Peyer's patch (tissue), 4 donors: ENCODE data around the gene OR10G8. TPM values are rescaled to one million over a fixed set of nuclear protein-coding genes. Genes with fewer than 3 reads are reported as not detected.

Experiments used
- DNase-seq, 3 donors: peaks; one replicate each; pipeline ENCODE4 v3.0.0-alpha.2; 2017 to 2019
- H3K27ac ChIP-seq, 4 donors: fragments of 200-600 bp; sonication (generic); one replicate each; pipeline ENCODE4 v1.5.1; 2016 to 2019
- H3K27me3 ChIP-seq, 2 donors: fragments of 200-600 bp; sonication (generic); one replicate each; pipeline ENCODE4 v1.5.1; 2019
- H3K36me3 ChIP-seq, 3 donors: fragments of 200-600 bp; sonication (generic); one replicate each; pipeline ENCODE4 v1.5.1; 2016 to 2019
- H3K4me1 ChIP-seq, 4 donors: fragments of 200-600 bp; sonication (generic); one replicate each; pipeline ENCODE4 v1.5.1; 2016 to 2019
- H3K4me3 ChIP-seq, 4 donors: fragments of 200-600 bp; sonication (generic); 1 replicate in 3 of 4; 2 replicates in 1 of 4; pipeline ENCODE4 v1.5.1; 2016 to 2019; ENCODE audit warnings: mild to moderate bottlenecking in 1 of 4
- H3K9me3 ChIP-seq, 4 donors: fragments of 200-600 bp; sonication (generic); one replicate each; pipeline ENCODE4 v1.5.1; 2016 to 2019; ENCODE audit warnings: mild to moderate bottlenecking in 1 of 4
- POLR2A ChIP-seq, 2 donors: fragments of 450-650 bp; IDR thresholded peaks; one replicate each; pipeline ENCODE4 v1.5.1; 2017; ENCODE audit warnings: antibody characterized with exemption in 2 of 2, mild to moderate bottlenecking in 2 of 2, moderate library complexity in 2 of 2
- total RNA-seq, 4 donors: library from RNA; depleted of rRNA; stranded (reverse); fragments of >200 nt; gene quantifications; one replicate each; pipeline ENCODE4 v1.1.0, GENCODE V29; 2016
- TF ChIP-seq, protein P1 (sequence below), 6 experiments: fragments of 450-650 bp in 4 of 6; fragments of 200-600 bp in 2 of 6; sonication (generic) in 1 of 6; IDR thresholded peaks; one replicate each; pipeline ENCODE4 v1.5.1; 2017 to 2019; ENCODE audit warnings: antibody characterized with exemption in 6 of 6, mild to moderate bottlenecking in 3 of 6, moderate library complexity in 1 of 6

OR10G8 gene
- total RNA-seq, 4 donors from 2014 or later = not detected

- no peak overlapping the region for H3K27ac ChIP-seq
- TF ChIP-seq, protein P1, sequence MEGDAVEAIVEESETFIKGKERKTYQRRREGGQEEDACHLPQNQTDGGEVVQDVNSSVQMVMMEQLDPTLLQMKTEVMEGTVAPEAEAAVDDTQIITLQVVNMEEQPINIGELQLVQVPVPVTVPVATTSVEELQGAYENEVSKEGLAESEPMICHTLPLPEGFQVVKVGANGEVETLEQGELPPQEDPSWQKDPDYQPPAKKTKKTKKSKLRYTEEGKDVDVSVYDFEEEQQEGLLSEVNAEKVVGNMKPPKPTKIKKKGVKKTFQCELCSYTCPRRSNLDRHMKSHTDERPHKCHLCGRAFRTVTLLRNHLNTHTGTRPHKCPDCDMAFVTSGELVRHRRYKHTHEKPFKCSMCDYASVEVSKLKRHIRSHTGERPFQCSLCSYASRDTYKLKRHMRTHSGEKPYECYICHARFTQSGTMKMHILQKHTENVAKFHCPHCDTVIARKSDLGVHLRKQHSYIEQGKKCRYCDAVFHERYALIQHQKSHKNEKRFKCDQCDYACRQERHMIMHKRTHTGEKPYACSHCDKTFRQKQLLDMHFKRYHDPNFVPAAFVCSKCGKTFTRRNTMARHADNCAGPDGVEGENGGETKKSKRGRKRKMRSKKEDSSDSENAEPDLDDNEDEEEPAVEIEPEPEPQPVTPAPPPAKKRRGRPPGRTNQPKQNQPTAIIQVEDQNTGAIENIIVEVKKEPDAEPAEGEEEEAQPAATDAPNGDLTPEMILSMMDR (IDR thresholded peaks at IDR 0.05) = no peak
- no peak for TF ChIP-seq POLR2A (IDR thresholded peaks at IDR 0.05)
Measured at GRCh38 chr11:124079631-124080326, 53.2 kb downstream of the OR10G8 start.

More at GRCh38 chr11:124079631-124080326, 53.2 kb downstream of the OR10G8 start:
- no peaks in the 10 kb centered on the region for H3K36me3 ChIP-seq
- H3K4me1 ChIP-seq = peaks cover 0 to 6% (median 0%) of the 10 kb centered on the region in 4 donors
- H3K4me3 ChIP-seq = no peak overlapping the region
- no peak for DNase-seq
- H3K27me3 ChIP-seq = no peaks in the 10 kb centered on the region
- H3K9me3 ChIP-seq = no peaks in the 10 kb centered on the region

Other genes with a start within 250 kb of the OR10G8 start
- gene OR6M1, start 220.4 kb upstream of the OR10G8 start, total RNA-seq = not detected
- gene TMEM225, start 141.1 kb upstream of the OR10G8 start, total RNA-seq = not detected
- gene OR8D4, start 124.6 kb upstream of the OR10G8 start, total RNA-seq = not detected
- not detected for gene OR4D5, start 87.2 kb upstream of the OR10G8 start, total RNA-seq
- gene OR6T1, start 83.0 kb upstream of the OR10G8 start, total RNA-seq = not detected
- not detected for gene OR10S1, start 49.0 kb upstream of the OR10G8 start, total RNA-seq
- gene OR10G6, start 31.6 kb upstream of the OR10G8 start, total RNA-seq = not detected
- gene OR10G4, start 13.8 kb upstream of the OR10G8 start, total RNA-seq = not detected
- not detected for gene OR10G9, start 3.8 kb upstream of the OR10G8 start, total RNA-seq
- not detected for gene OR10G7, start 14.5 kb downstream of the OR10G8 start, total RNA-seq
- 10 to 100 TPM; 45.2 to 83.4 (median 62.6) TPM for gene VWA5A, start 88.7 kb downstream of the OR10G8 start, total RNA-seq
- gene OR10D3, start 156.5 kb downstream of the OR10G8 start, total RNA-seq = not detected
- under 1 TPM in 1 of 4 donors, not detected in 3; 0.13 TPM for gene OR8G1, start 214.3 kb downstream of the OR10G8 start, total RNA-seq
- not detected for gene OR8G5, start 229.6 kb downstream of the OR10G8 start, total RNA-seq